ENCODE measurements around the gene ERAP2. TPM values are rescaled to one million over a fixed set of nuclear protein-coding genes. Genes with fewer than 3 reads are reported as not detected.
A peak's percentile ranks its signal among the peaks of the same experiment; 100 is the strongest.
"Not testable (repeated sequence)": the region's sequence is repeated elsewhere in the genome, so short reads cannot be mapped to it uniquely, and the experiment has no call there.

ERAP2 gene
- total and polyA plus RNA-seq, 8 donors, result 0.68 to 26.8 (median 12.4) TPM

DNA sequence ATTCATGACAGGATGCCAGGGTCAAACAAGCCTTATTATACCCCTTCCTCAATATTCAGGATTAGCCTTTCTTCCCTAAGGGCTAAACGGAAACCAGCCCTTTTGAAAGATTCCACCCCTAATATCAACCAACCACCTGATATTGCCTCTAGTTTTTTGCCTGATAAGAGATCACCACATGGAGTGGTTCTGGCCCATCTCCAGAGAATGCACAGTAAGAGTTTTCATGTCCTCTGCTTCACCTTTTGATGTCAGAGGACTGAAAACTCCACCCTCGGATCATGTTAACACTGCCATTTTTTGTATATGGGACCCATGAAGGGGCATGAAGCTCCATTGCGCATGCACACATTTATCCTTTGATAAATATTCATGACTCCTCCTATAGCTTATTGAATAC lies 53.8 kb downstream of the ERAP2 start:
- DNase-seq, result no peak
- intact Hi-C loops (cut with DNase I; ENCODE audit: low total_unique reads), result no loop called here
- Histone ChIP-seq H3K27ac (no peak overlapping the region), H3K4me3 (no peak overlapping the region), H3K9me3 (no peaks in the 10 kb centered on the region), H3K27me3 (no peaks in the 10 kb centered on the region), H3K4me1 (peaks cover 10 to 31% (median 20%) of the 10 kb centered on the region in 4 donors), H3K36me3 (no peaks in the 10 kb centered on the region)
- WGBS, 5 donors, result 72 to 90% (median 84%) methylated on average over 3 of the region's 3 CpGs
- no peak for TF ChIP-seq EP300 (IDR thresholded peaks at IDR 0.05)
- no peak for TF ChIP-seq CTCF (IDR thresholded peaks at IDR 0.05)
- no peak for TF ChIP-seq POLR2AphosphoS5 (IDR thresholded peaks at IDR 0.05)
- TF ChIP-seq POLR2A (IDR thresholded peaks at IDR 0.05), result no peak

DNA sequence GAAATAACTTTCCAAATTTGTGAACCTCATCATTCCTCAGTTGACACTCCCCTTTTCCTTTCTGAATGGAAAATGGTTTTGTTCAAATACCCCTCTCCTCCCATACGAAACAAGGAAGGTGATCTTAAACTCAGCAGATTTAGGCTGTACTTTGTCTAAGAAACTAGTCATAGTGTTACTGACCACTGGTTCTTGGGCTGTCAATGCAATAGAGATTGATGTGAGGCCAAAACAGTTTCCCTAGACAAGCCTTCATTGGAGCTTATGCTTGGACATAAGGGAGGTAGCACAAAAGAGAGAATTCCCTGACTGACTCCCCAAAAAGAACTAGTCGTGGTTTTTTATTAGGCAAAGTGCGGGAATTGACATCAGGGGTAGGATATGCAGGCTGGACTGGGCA lies 54.3 kb downstream of the ERAP2 start:
- no peak overlapping the region for H3K27ac ChIP-seq
- H3K4me3 ChIP-seq, result no peak overlapping the region
- TF ChIP-seq EP300 (IDR thresholded peaks at IDR 0.05) (no peak), POLR2AphosphoS5 (IDR thresholded peaks at IDR 0.05) (no peak), POLR2A (IDR thresholded peaks at IDR 0.05) (no peak), CTCF (IDR thresholded peaks at IDR 0.05) (no peak)
- H3K27me3 ChIP-seq, result no peaks in the 10 kb centered on the region
- DNase-seq, result no peak
- H3K9me3 ChIP-seq, result no peaks in the 10 kb centered on the region
- intact Hi-C loops (cut with DNase I; ENCODE audit: low total_unique reads), result no loop called here
- WGBS, 5 donors, result 77 to 100% (median 99%) methylated on average over 3 of the region's 3 CpGs
- no peaks in the 10 kb centered on the region for H3K36me3 ChIP-seq
- H3K4me1 ChIP-seq, result peaks cover 10 to 31% (median 20%) of the 10 kb centered on the region in 4 donors

DNA sequence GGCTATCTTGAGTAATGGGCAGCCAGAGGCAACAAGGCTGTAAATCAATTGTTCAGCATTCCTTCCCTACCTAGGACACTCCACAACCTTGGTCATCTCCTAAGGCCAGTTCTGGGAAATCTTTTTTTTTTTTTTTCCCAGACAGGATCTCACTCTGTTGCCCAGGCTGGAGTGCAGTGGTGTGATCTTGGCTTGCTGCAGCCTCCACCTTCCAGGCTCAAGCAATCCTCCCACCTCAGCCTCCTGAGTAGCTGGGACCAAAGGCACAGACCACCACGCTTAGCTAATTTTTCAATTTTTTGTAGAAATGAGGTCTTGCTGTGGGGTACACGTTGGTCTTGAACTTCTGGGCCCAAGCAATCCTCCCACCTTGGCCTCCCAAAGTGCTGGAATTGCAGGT lies 54.7 kb downstream of the ERAP2 start:
- DNase-seq; H3K4me3 ChIP-seq; intact Hi-C loops (cut with DNase I; ENCODE audit: low total_unique reads); H3K36me3 ChIP-seq; H3K27ac ChIP-seq; H3K9me3 ChIP-seq; H3K27me3 ChIP-seq: not testable (repeated sequence)
- WGBS, 5 donors, result 96 to 100% (median 98%) methylated on average over 2 of the region's 2 CpGs
- peaks cover 10 to 31% (median 20%) of the 10 kb centered on the region in 4 donors for H3K4me1 ChIP-seq

DNA sequence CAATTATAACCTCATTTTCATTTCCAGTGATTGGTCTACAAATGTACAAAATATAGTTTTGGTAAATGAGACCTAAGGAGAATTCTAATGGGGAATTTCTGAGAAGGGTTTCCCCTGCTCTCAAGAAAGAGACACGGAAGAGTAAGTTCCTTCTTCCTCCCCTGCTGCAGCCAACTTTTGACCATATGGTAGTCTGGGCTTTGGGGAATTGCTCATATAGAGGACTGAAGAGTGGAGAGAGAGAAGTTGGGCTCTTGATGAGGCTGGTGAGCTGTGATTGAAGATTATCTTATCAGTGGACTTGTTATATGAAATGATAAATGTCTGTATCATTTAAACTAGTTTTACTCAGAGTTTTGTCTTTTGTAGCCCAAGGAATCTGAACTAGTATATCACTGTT lies 55.3 kb downstream of the ERAP2 start:
- TF ChIP-seq CTCF (IDR thresholded peaks at IDR 0.05), result no peak
- TF ChIP-seq POLR2AphosphoS5 (IDR thresholded peaks at IDR 0.05), result no peak
- no peak for TF ChIP-seq EP300 (IDR thresholded peaks at IDR 0.05)
- no peak for TF ChIP-seq POLR2A (IDR thresholded peaks at IDR 0.05)
- 53 to 80% (median 69%) methylated on average over 1 of the region's 1 CpG for whole genome bisulfite sequencing, 5 donors
- no peak overlapping the region for H3K27ac ChIP-seq
- peaks cover 10 to 31% (median 20%) of the 10 kb centered on the region in 4 donors for H3K4me1 ChIP-seq
- H3K27me3 ChIP-seq, result no peaks in the 10 kb centered on the region
- H3K4me3 ChIP-seq, result no peak overlapping the region
- H3K9me3 ChIP-seq, result no peaks in the 10 kb centered on the region
- intact Hi-C loops (cut with DNase I; ENCODE audit: low total_unique reads), result no loop called here
- no peak for DNase-seq
- H3K36me3 ChIP-seq, result no peaks in the 10 kb centered on the region

DNA sequence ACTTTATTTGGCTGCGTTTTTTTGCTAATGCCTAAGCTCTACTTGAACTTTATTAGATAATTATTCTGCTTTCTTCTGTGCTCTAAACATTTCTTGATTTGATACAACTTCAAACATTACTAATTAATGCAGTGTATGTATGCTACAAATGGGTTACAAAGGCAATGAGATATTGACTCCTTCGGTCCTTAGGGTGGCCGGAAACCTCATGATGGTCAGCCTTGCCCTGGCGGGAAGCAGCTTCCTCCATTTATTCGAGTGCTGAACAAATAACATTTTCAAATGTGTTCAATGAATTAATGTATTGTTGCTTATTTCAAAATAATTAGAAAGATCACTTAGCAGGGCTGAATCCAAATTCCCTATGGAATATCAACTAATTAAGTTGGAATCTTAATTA lies 55.7 kb downstream of the ERAP2 start:
- 84 to 96% (median 94%) methylated on average over 5 of the region's 5 CpGs for WGBS, 5 donors

More for the DNA sequence above, 55.7 kb downstream of the ERAP2 start:
- H3K4me3 ChIP-seq, result no peak overlapping the region
- no peaks in the 10 kb centered on the region for H3K36me3 ChIP-seq
- H3K27me3 ChIP-seq, result no peaks in the 10 kb centered on the region
- TF ChIP-seq EP300 (IDR thresholded peaks at IDR 0.05), result no peak
- TF ChIP-seq POLR2A (IDR thresholded peaks at IDR 0.05), result no peak
- no peak for TF ChIP-seq CTCF (IDR thresholded peaks at IDR 0.05)
- no peak for TF ChIP-seq POLR2AphosphoS5 (IDR thresholded peaks at IDR 0.05)
- no peak for DNase-seq
- intact Hi-C loops (cut with DNase I; ENCODE audit: low total_unique reads), result no loop called here
- H3K4me1 ChIP-seq, result peaks cover 10 to 35% (median 21%) of the 10 kb centered on the region in 4 donors
- peak overlapping the region in 1 of 5 donors; percentile 98 for H3K27ac ChIP-seq
- H3K9me3 ChIP-seq, result no peaks in the 10 kb centered on the region
